ENCODE results near the gene NMT1.

- TF ChIP-seq CTCF (IDR thresholded peaks at IDR 0.05; ENCODE audit: low read length) (no peak), EZH2 (optimal IDR thresholded peaks at IDR 0.05; ENCODE audit: low read depth, low read length) (no peak), EZH2phosphoT487 (IDR thresholded peaks at IDR 0.05; ENCODE audit: low read length) (no peak)
Measured at GRCh38 chr17:45150911-45151809, 90.0 kb downstream of the NMT1 start.

All from MM.1S (cell line).